RKO (cell line): Measurements from ENCODE around the gene GLIS2.

Source experiments
- DNase-seq: peaks from one replicate; pipeline ENCODE4 v3.0.0-alpha.2; 2016; ENCODE audit warnings: low spot score

Gene GLIS2

DNA sequence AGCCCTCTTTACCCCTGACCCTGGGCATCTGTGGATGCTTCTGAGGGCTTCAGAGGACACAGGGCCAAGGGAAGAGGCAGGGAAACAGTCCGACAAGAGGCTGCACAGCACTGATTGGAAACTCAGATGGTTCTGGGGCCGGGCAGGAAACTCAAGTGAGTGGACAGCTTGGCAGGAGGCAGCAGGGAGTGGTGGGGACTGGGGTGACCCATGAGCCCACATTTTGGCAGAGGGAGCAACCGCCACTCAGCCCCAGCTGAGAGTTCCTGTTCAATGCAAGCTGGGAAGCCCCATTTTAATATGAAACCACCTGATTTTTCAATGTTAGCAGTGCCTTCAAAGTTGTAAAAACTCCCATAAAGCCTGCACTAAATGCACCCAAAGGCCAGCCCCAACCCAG lies 54.3 kb downstream of the GLIS2 start:
- DNase-seq: no peak

DNA sequence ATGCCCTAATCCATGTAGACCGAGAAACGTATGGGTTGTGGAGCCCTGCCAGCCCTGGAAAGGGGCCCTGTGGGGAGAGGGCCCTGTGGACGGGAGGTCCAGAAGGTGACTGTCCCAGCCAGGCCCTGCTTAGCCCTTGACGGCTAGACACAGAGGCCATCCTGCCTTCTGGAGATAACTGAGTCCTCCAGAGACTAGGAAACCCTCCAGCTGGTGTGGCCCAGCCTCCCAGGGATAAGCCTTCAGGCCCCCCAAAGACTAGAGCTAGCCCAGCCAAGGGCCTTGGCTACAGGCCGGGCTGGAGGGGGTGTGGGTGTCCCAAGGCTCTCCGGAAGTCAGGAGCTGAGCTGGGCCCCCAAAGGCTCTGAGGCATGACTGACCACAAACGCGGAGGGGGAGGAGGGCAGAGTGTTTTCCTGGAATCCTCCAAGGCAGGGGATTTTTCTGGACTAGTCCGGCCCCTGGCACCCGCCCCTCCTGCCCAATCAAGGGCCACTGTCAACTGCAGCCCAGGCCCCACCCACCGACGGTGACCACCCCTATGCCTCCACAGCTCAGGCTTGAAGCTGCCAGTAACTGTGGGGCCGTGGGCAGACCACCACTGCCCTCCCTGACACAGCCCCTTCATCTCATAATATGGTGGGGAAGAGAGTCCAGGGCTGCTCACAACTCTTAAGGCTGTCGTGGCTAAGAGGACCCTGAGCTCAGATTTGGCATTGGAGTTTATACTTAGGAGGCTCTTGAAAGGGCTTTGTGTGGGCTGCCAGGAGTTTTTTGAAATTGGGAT lies 54.9 kb downstream of the GLIS2 start:
- DNase-seq: no peak

GRCh38 chr16:4371357-4372000 lies 55.6 kb downstream of the GLIS2 start, which contains the start of gene VASN:
VASN (plus strand) TSS chr16:4371848; CDS start chr16:4380878, 9,030 bp downstream.
- DNase-seq: peak; percentile 55

- peak; percentile 56 for DNase-seq
Measured at GRCh38 chr16:4372001-4372577, 56.2 kb downstream of the GLIS2 start.

- DNase-seq: no peak
Measured at GRCh38 chr16:4372578-4373355, 56.9 kb downstream of the GLIS2 start.

GRCh38 chr16:4373356-4373908 lies 57.6 kb downstream of the GLIS2 start:
- DNase-seq: no peak

GRCh38 chr16:4373909-4374742 lies 58.3 kb downstream of the GLIS2 start:
- no peak for DNase-seq

DNA sequence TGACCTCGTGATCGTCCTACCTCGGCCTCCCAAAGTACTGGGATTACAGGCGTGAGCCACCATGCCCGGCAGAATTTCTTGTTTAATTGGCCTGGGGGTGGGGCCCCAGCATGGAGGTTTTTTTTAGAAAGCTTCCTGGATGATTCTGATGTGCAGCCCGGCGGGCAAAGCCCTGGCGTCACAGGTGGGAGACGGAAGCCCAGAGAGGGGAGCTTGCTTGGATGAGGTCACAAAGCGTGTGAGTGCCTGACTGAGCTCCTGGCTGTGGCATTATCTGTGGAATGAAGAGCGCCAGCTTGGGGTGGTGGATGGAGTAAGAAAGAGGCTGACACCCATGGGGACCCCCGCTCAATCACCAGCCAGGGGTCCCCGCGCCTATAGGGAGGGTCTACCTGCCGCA lies 59.9 kb downstream of the GLIS2 start:
- no peak for DNase-seq

DNA sequence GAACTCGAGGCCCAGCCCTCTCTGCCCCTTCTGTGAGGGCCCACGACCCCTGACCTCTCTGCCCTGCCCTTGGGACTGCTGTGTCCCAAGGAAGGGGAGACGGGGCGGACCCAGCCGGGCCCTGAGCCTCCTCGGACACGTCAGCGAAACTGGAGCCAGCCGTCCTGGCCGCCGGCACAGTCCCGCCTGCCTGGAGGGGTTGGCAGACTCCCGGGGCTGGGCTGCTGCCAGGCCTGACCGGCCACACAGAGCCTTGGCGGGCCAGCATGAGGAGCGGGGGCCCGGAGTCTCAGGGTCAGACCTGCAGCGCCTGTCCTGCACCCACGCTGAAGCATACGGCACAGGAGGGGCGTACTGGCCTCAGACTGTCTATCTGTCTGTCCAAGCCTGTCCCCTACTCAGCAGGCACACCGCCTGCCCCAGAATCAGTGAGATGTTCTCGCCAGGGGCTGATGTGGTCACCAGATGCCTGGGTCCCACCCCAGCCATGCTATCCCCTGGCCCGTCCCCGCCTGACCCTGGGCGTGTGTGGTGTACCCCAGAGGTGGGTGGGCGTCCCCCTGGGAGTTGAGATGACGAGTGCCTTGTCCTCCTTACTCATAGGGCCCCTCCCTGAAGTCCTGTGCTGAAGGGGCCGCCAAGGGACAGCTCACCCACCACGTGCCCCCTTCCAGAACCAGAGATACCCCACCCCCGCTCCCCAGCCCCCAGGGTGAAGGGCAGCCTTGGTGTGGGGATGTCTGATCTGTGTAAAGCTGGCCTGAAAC lies 60.4 kb downstream of the GLIS2 start:
- no peak for DNase-seq

GRCh38 chr16:4376893-4377572 lies 61.2 kb downstream of the GLIS2 start:
- no peak for DNase-seq

GRCh38 chr16:4377573-4378154 lies 61.8 kb downstream of the GLIS2 start:
- DNase-seq: no peak

DNA sequence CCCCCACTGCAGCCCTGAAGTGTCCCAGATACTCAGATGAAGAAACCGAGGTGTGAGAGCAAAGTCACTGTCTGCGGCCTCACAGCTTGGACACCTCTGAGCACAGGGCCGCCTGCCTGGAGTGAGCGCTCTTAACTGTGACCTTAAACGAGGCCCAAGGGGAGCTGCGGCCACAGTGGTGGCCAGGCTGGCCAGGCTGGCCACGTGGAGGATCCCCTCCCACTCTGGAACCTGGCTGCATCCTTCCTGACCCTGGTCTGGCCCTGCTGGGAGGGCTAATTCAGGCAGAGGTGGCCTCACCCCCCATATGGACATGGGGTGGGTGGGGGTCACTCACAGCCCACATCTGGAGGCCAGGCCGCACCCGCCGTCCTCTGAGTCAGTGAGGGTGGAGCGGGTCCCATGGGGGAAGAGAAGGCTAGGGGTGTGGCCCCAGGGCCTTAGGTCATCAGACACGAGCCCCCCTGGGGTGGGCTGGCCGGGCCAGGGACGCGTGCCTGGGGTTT lies 62.3 kb downstream of the GLIS2 start:
- DNase-seq: no peak

- DNase-seq: no peak
Measured at GRCh38 chr16:4378999-4379690, 63.3 kb downstream of the GLIS2 start.

- DNase-seq: no peak
Measured at GRCh38 chr16:4380119-4381063, 64.5 kb downstream of the GLIS2 start.

DNA sequence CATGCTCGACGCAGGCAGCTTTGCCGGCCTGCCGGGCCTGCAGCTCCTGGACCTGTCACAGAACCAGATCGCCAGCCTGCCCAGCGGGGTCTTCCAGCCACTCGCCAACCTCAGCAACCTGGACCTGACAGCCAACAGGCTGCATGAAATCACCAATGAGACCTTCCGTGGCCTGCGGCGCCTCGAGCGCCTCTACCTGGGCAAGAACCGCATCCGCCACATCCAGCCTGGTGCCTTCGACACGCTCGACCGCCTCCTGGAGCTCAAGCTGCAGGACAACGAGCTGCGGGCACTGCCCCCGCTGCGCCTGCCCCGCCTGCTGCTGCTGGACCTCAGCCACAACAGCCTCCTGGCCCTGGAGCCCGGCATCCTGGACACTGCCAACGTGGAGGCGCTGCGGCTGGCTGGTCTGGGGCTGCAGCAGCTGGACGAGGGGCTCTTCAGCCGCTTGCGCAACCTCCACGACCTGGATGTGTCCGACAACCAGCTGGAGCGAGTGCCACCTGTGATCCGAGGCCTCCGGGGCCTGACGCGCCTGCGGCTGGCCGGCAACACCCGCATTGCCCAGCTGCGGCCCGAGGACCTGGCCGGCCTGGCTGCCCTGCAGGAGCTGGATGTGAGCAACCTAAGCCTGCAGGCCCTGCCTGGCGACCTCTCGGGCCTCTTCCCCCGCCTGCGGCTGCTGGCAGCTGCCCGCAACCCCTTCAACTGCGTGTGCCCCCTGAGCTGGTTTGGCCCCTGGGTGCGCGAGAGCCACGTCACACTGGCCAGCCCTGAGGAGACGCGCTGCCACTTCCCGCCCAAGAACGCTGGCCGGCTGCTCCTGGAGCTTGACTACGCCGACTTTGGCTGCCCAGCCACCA lies 65.4 kb downstream of the GLIS2 start:
- DNase-seq: no peak
